ENCODE data around the gene GPRIN1.
"Not testable (repeated sequence)": the region's sequence is repeated elsewhere in the genome, so short reads cannot be mapped to it uniquely, and the experiment has no call there.

GPRIN1 gene

DNA sequence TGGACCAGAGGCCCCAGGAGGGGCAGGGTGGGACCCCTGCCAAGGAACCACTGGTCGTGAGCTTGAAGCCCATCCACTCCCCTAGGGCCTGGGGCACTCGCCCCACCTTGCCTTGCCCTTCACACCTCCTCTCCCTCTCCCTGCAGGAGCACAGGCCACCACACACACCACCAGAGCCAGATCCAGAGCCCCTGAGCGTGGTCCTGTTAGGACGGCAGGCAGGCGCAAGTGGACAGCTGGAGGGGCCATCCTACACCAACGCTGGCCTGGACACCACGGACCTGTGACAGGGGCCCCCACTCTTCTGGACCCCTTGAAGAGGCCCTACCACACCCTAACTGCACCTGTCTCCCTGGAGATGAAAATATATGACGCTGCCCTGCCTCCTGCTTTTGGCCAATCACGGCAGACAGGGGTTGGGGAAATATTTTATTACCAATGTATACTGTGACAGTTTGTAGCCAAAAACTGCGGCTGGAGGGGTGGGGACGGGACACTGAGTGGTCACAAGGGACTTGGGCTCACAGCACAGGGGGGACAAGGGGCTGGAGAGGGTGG is 14.5 kb downstream of the GPRIN1 start:
- DNase-seq, result no peak

DNA sequence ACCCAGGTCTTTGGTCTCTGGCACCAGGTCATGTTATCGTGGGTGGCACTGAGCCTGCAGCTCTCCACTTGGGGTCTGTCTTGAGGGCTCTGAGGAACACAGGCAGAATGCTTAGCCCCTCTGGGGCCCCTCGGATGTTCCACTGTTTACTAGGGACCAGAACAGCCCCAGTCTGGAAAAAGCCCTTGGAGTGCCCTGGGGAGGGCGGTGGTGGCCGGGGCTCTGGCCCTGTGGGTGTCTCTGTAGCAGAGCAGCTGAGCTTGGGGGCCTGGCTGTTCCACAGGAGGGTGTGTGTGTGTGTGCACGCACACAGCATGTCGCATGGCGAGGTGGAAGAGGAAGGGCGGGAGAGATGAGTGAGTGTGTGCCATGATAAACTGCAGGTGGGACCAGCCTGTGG is 15.4 kb downstream of the GPRIN1 start:
- DNase-seq, result no peak

DNA sequence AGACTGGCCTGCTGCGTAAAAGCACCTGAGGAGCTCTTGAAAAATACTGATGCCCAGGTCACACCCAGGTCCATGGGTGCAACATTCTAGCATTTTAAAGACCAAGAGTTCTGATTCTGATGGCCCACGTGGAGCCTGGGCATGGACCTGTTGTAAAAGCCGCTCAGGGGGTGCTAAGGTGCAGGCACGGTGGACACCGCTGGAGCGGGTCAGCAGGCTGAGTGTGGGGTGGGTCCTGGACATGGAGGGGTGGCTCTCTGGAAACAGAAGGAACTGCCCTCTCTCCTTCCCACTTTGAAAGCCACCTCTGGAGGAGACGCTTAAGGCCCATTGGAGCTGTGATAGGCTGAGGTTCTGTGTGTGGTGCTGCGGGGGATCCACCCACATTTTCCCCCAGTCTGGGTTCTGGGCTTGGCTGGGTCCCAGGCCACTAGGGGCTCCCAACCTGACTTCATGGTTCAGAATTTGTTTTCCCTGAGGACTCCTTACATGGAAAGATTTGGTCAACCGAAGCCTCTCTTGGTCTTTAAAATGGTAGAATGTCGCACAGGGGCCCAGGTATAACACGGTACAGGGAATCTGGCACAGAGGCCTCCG is 16.6 kb downstream of the GPRIN1 start:
- DNase-seq, result no peak

- no peak for DNase-seq
Observed at GRCh38 chr5:176592573-176592972, 17.4 kb downstream of the GPRIN1 start.

DNA sequence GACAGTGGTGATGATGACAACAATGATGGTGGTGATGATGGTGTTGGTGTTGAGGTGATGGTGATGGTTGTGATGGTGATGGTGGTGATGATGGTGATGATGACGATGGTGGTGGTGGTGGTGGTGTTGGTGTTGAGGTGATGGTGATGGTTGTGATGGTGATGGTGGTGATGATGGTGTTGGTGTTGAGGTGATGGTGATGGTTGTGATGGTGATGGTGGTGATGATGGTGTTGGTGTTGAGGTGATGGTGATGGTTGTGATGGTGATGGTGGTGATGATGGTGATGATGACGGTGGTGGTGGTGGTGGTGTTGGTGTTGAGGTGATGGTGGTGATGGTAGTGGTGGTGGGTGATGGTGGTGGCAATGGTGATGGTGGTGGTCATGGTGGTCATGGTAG is 18.3 kb downstream of the GPRIN1 start:
- DNase-seq, result not testable (repeated sequence)

- no peak for DNase-seq
Observed at GRCh38 chr5:176590035-176590717, 19.8 kb downstream of the GPRIN1 start.

DNA sequence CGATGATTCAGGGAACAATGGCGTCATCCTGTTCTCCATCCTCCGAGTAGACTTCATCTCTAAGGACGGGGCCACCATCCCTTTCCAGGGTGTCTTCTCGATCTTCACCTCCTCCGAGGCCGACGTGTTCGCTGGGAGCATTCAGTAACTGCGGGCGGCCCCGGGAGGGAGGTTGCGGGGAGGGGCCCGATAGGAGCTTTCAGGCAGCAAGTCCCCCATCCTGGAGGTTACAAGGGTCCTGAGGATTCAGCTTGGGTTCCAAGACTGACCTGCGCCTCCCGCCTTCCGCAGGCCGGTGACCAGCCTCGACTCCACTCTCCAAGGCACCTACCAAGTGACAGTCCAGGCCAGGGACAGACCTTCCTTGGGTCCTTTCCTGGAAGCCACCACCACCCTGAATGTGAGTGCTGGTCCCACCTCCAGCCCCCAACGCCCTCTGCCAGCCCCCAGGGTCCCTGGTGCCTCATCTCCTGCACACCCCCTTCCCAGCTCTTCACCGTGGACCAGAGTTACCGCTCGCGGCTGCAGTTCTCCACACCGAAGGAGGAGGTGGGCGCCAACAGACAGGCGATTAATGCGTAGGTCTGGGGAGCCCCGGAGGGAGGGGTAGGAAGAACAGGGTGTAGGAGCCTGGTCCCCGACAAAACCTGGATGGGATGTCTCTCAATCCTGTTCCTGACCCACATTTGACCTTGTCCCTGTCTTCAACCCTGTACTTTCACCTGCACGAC is 20.8 kb downstream of the GPRIN1 start:
- DNase-seq, result no peak

DNA sequence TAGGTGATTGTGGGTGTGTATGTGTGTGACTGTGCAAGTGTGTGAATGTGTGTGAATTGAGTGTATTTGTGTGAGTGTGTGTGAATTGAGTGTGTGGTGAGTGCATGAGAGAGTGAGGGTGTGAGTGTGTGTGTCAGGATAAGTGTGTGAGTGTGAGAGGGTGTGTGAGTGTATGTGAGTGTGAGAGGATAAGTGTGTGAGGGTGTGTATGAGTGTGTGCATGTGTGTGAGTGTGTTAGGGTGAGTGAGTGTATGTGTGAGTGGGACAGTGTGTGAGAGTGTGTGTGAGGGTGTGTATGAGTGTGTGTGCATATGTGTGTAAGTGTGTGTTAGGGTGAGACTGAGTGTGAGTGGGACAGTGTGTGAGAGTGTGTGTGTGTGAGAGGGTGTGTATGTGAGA is 21.7 kb downstream of the GPRIN1 start:
- no peak for DNase-seq

- DNase-seq, result no peak
Observed at GRCh38 chr5:176587398-176587797, 22.6 kb downstream of the GPRIN1 start.

- DNase-seq, result no peak
Observed at GRCh38 chr5:176583076-176583475, 26.9 kb downstream of the GPRIN1 start.

DNA sequence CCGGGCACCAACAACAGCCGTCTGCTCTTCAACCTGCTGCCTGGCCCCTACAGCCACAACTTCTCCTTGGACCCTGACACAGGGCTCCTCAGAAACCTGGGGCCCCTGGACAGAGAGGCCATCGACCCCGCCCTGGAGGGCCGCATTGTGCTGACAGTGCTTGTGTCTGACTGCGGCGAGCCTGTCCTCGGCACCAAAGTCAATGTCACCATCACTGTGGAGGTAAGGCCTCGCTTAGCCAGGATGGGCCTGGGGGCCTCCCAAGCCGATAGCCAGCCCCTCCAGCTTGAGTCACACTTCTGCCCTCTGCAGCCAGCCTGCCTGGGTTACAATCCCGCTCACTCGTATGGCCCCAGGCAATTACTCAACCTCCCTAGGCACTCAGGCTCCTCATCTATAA is 28.6 kb downstream of the GPRIN1 start:
- DNase-seq, result no peak

GRCh38 chr5:176579323-176579722 is 30.6 kb downstream of the GPRIN1 start:
- DNase-seq, result no peak

GRCh38 chr5:176578391-176578808 is 31.6 kb downstream of the GPRIN1 start:
- DNase-seq, result no peak

- DNase-seq, result no peak
Observed at GRCh38 chr5:176577312-176578176, 32.4 kb downstream of the GPRIN1 start.

DNA sequence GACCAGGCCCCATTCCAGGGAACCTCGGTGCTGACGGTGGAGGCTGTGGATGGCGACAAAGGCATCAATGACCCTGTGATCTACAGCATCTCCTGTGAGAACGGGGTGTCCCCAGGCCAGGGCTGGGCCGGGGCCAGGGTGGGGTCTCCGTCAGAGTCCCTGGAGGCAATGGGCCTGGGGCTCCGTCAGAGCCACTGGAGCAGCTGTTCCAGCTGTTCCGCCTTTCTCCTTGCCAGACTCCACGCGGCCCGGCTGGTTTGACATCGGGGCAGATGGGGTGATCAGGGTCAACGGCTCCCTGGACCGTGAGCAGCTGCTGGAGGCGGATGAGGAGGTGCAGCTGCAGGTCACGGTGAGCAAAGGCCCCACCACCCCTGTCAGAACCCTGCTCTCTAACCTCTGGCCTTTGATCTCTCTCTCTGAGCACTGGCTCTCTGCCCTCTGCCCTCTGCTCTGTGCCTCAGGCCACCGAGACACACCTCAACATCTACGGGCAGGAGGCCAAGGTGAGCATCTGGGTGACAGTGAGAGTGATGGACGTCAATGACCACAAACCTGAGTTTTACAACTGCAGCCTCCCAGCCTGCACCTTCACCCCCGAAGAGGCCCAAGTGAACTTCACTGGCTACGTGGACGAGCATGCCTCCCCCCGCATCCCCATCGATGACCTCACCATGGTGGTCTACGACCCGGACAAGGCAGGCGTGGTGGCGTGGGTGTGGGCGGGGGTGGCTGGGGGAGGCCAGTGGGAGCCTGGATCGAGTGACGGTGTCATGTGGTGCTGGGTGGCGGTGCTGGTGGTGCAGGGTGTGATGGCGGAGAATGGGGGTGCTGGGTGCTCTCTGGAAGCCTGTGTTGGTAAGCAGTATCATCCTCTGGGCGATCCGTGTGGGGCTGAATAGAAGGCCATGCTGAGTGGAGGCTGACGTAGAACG is 34.2 kb downstream of the GPRIN1 start:
- DNase-seq, result no peak

- no peak for DNase-seq
Observed at GRCh38 chr5:176575066-176575465, 34.9 kb downstream of the GPRIN1 start.

GRCh38 chr5:176574297-176574591 is 35.7 kb downstream of the GPRIN1 start:
- no peak for DNase-seq

- DNase-seq, result no peak
Observed at GRCh38 chr5:176573564-176574296, 36.2 kb downstream of the GPRIN1 start.

DNA sequence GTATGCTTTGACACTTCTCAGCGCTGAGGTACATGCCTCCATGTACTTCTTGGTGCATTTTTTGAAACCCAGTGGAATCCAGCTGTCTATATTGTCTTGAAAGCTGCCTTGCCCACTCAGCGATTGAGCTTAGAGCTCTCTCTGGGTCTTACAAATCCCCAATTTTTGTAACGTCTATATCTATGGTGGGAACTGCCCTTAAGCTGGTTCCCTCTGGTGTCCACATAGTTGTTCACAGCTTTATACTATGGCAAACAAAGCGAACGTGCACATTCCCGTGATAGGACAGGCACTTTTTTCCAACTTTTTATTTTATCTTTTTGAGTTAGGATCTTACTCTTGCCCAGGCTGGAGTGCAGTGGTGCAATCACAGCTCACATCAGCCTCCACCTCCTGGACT is 39.9 kb downstream of the GPRIN1 start:
- DNase-seq, result no peak

GRCh38 chr5:176568657-176569056 is 41.3 kb downstream of the GPRIN1 start:
- no peak for DNase-seq

- no peak for DNase-seq
Observed at GRCh38 chr5:176565760-176566288, 44.1 kb downstream of the GPRIN1 start.

Data from SIG-M5 (cell line).